GM12872 (cell line): Measurements from ENCODE around the gene NOS1AP.

Experiments used
- CTCF ChIP-seq: IDR thresholded peaks from 3 replicates; pipeline ENCODE4 v1.5.1; 2011; ENCODE audit warnings: low read depth, mild to moderate bottlenecking, low read length, moderate library complexity; ENCODE audit not compliant: insufficient read depth

The NOS1AP gene

GRCh38 chr1:162359523-162360236, 290.2 kb downstream of the NOS1AP start:
- TF ChIP-seq CTCF, result no peak

GRCh38 chr1:162360237-162360873, 290.9 kb downstream of the NOS1AP start:
- TF ChIP-seq CTCF, result no peak

GRCh38 chr1:162360874-162361260, 291.4 kb downstream of the NOS1AP start:
- TF ChIP-seq CTCF, result no peak

- no peak for TF ChIP-seq CTCF
Observed at GRCh38 chr1:162361349-162361748, 291.9 kb downstream of the NOS1AP start.

- TF ChIP-seq CTCF, result no peak
Observed at GRCh38 chr1:162363823-162364222, 294.3 kb downstream of the NOS1AP start.

GRCh38 chr1:162364498-162364897, 295.0 kb downstream of the NOS1AP start:
- no peak for TF ChIP-seq CTCF

- TF ChIP-seq CTCF, result no peak
Observed at GRCh38 chr1:162365284-162366020, 296.0 kb downstream of the NOS1AP start.
